ENCODE measurements around the gene HSD3B7. TPM values are rescaled to one million over a fixed set of nuclear protein-coding genes. Genes with fewer than 3 reads are reported as not detected.
A peak's percentile ranks its signal among the peaks of the same experiment; 100 is the strongest.

Gene HSD3B7
- total RNA-seq, 5 donors from 2014 or later (not counting 1 experiment from before 2014, with no cell fraction given) = 0.33 to 3.5 (median 1.3) TPM

DNA sequence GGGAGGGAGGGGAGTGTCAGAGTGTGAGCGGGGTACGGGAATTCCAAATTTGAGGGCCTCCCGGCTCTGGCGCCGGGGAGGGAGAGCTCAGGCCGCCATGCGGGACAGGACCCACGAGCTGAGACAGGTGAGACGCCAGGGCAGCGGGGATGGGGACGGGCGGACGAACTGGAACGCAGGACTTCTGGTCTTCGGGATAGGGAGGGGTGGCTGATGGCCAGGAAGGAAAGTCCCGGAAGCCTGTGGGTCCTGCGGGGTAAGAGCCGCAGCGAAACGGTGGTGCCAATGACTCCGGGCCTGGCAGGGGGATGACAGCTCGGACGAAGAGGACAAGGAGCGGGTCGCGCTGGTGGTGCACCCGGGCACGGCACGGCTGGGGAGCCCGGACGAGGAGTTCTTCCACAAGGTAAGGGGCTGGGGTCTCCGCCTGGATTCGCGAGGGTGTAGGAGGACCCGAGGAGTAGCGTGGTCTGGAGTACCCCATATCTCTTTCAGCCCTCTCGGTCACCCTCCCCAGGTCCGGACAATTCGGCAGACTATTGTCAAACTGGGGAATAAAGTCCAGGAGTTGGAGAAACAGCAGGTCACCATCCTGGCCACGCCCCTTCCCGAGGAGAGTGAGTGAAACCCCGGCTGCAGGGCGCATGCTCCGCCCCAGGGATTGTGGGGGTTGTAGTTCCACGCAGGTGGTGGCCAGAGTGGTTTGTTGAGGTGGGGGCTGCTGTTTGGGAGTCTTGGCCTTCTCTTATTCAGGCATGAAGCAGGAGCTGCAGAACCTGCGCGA is 48.9 kb downstream of the HSD3B7 start:
- ATAC-seq (replicated peaks in 1 of 4) = peak; percentile 44 to 60 (median 56)
- Histone ChIP-seq H3K4me3 (ENCODE audit: control insufficient read depth in 1 of 2, extremely low read depth in 1 of 2, low read length in 1 of 2) (peak overlapping the region; percentile 74 to 78), H3K27me3 (replicated peaks in 1 of 2; ENCODE audit: control insufficient read depth in 2 of 2, extremely low read depth in 1 of 2, insufficient read depth in 2 of 2, low read length in 1 of 2) (no peaks in the 10 kb centered on the region), H3K36me3 (ENCODE audit: control insufficient read depth in 2 of 2, extremely low read depth in 1 of 2, insufficient read depth in 1 of 2, low read length in 1 of 2) (peaks cover 10 to 32% of the 10 kb centered on the region in 2 donors), H3K4me1 (ENCODE audit: control insufficient read depth in 1 of 2, extremely low read depth in 1 of 2, insufficient read depth in 2 of 2, low read length in 2 of 2) (peaks cover 0 to 23% of the 10 kb centered on the region in 2 experiments), H3K27ac (ENCODE audit: low read length) (peak overlapping the region; percentile 98), H3K9me3 (no peaks in the 10 kb centered on the region)
- H3K9me3 Mint-ChIP-seq = no peaks in the 10 kb centered on the region
- peaks cover 22% of the 10 kb centered on the region for H3K36me3 Mint-ChIP-seq
- H3K27me3 Mint-ChIP-seq = no peaks in the 10 kb centered on the region
- 1% methylated on average over 39 of the region's 47 CpGs for WGBS (ENCODE audit: insufficient coverage)
- H3K4me3 Mint-ChIP-seq = peak overlapping the region; percentile 85 to 97 (median 94)
- CTCF ChIA-PET = interaction anchor here in 1 of 2 donors (0.8 to 1.8 kb wide), 3 partner anchors 40 to 426 kb away, joined by 3 to 4 read pairs (median 4); partner anchors contain the start of genes ARMC5, ZNF646 and ZNF668
- peaks cover 23 to 29% (median 26%) of the 10 kb centered on the region in 3 donors for H3K4me1 Mint-ChIP-seq
- peak; percentile 69 to 92 (median 82) for DNase-seq
- peak overlapping the region; percentile 88 to 94 for H3K27ac Mint-ChIP-seq
- POLR2A ChIA-PET = no interaction called here

DNA sequence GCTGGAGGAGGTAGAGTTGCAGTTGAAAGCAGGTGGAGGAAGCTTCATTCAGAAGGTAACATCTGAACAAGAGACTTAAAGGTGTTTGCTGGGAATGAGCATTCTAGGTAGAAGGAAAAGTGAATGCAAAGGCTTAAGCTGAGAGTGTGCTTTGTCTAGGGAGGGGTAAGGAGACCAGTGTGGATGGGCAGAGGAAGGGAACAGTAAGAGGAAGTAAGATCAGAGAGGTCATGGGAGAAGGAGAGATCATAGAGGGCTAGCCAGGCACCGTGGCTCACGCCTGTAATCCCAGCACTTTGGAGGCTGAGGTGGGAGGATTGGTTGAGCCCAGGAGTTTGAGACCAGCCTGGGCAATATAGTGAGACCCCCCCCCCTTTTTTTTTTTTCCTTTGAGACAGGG is 51.7 kb downstream of the HSD3B7 start:
- WGBS (ENCODE audit: insufficient coverage) = no CpG with 5 or more reads among the region's 2 CpGs
- Histone ChIP-seq H3K4me3 (ENCODE audit: control insufficient read depth in 1 of 2, extremely low read depth in 1 of 2, low read length in 1 of 2) (no peak overlapping the region), H3K4me1 (ENCODE audit: control insufficient read depth in 1 of 2, extremely low read depth in 1 of 2, insufficient read depth in 2 of 2, low read length in 2 of 2) (peaks cover 0 to 23% of the 10 kb centered on the region in 2 experiments), H3K27me3 (replicated peaks in 1 of 2; ENCODE audit: control insufficient read depth in 2 of 2, extremely low read depth in 1 of 2, insufficient read depth in 2 of 2, low read length in 1 of 2) (no peaks in the 10 kb centered on the region), H3K9me3 (no peaks in the 10 kb centered on the region), H3K36me3 (ENCODE audit: control insufficient read depth in 2 of 2, extremely low read depth in 1 of 2, insufficient read depth in 1 of 2, low read length in 1 of 2) (peaks cover 10 to 53% of the 10 kb centered on the region in 2 donors), H3K27ac (ENCODE audit: low read length) (no peak overlapping the region)
- Mint-ChIP-seq H3K27me3 (no peaks in the 10 kb centered on the region), H3K27ac (no peak overlapping the region), H3K4me1 (peaks cover 22 to 29% (median 25%) of the 10 kb centered on the region in 3 donors), H3K9me3 (no peaks in the 10 kb centered on the region), H3K4me3 (no peak overlapping the region), H3K36me3 (peaks cover 30% of the 10 kb centered on the region)
- ChIA-PET CTCF (no interaction called here), POLR2A (interaction anchor here in 1 of 2 donors (0.5 kb wide), 1 partner anchor 289 kb away, joined by 3 read pairs; the partner anchor contains the start of gene PHKG2)
- ATAC-seq (replicated peaks in 1 of 4) (no peak), DNase-seq (no peak)

Other genes with a start within 250 kb of the HSD3B7 start
- gene PHKG2, start 236.8 kb upstream of the HSD3B7 start, total RNA-seq = 10 to 100 TPM; 36.4 to 57.8 (median 48.9) TPM
- 1 to 10 TPM; 1.3 to 3.1 (median 2.7) TPM for gene CFAP119, start 223.1 kb upstream of the HSD3B7 start, total RNA-seq
- 100 to 1,000 TPM in 1 of 5 donors, 10 to 100 TPM in 4; 55.7 to 106 (median 95.9) TPM for gene RNF40, start 222.9 kb upstream of the HSD3B7 start, total RNA-seq
- gene ZNF629, start 198.0 kb upstream of the HSD3B7 start, total RNA-seq = 1 to 10 TPM; 2.4 to 7.6 (median 4.4) TPM
- gene BCL7C, start 91.1 kb upstream of the HSD3B7 start, total RNA-seq = 10 to 100 TPM; 21.0 to 31.9 (median 26.9) TPM
- gene CTF1, start 88.6 kb upstream of the HSD3B7 start, total RNA-seq = under 1 TPM in 3 of 5 donors, not detected in 2; 0.38 to 0.47 (median 0.39) TPM
- gene FBXL19, start 61.6 kb upstream of the HSD3B7 start, total RNA-seq = 10 to 100 TPM; 11.5 to 22.0 (median 18.1) TPM
- 10 to 100 TPM in 3 of 5 donors, 1 to 10 TPM in 2; 6.6 to 22.3 (median 20.8) TPM for gene ORAI3, start 36.1 kb upstream of the HSD3B7 start, total RNA-seq
- gene SETD1A, start 27.5 kb upstream of the HSD3B7 start, total RNA-seq = 10 to 100 TPM; 34.6 to 43.6 (median 38.2) TPM
- 1 to 10 TPM; 2.3 to 3.9 (median 3.4) TPM for gene STX1B, start 25.4 kb downstream of the HSD3B7 start, total RNA-seq
- 100 to 1,000 TPM in 2 of 5 donors, 10 to 100 TPM in 3; 73.9 to 110 (median 94.6) TPM for gene STX4, start 48.4 kb downstream of the HSD3B7 start, total RNA-seq
- gene ZNF668, start 89.0 kb downstream of the HSD3B7 start, total RNA-seq = 10 to 100 TPM; 12.3 to 14.4 (median 14.3) TPM
- 10 to 100 TPM; 21.1 to 47.7 (median 44.1) TPM for gene ZNF646, start 89.2 kb downstream of the HSD3B7 start, total RNA-seq
- 10 to 100 TPM in 3 of 5 donors, 1 to 10 TPM in 2; 4.5 to 15.3 (median 13.1) TPM for gene PRSS53, start 103.7 kb downstream of the HSD3B7 start, total RNA-seq
- gene VKORC1, start 109.6 kb downstream of the HSD3B7 start, total RNA-seq = 10 to 100 TPM; 31.8 to 66.4 (median 56.9) TPM
- 10 to 100 TPM in 3 of 5 donors, 1 to 10 TPM in 2; 7.6 to 21.3 (median 19.3) TPM for gene BCKDK, start 123.2 kb downstream of the HSD3B7 start, total RNA-seq
- 100 to 1,000 TPM in 3 of 5 donors, 10 to 100 TPM in 2; 92.3 to 122 (median 102) TPM for gene KAT8, start 132.5 kb downstream of the HSD3B7 start, total RNA-seq
- gene PRSS8, start 150.5 kb downstream of the HSD3B7 start, total RNA-seq = 1 to 10 TPM in 1 of 5 donors, under 1 TPM in 2, not detected in 2; 0.43 to 1.1 (median 0.55) TPM
- gene PRSS36, start 164.9 kb downstream of the HSD3B7 start, total RNA-seq = 1 to 10 TPM in 4 of 5 donors, under 1 TPM in 1; 0.42 to 1.2 (median 1.1) TPM
- gene FUS, start 194.9 kb downstream of the HSD3B7 start, total RNA-seq = 100 to 1,000 TPM; 410 to 963 (median 434) TPM
- gene PYCARD, start 217.6 kb downstream of the HSD3B7 start, total RNA-seq = 10 to 100 TPM; 16.1 to 40.3 (median 33.4) TPM
- gene TRIM72, start 228.9 kb downstream of the HSD3B7 start, total RNA-seq = under 1 TPM in 3 of 5 donors, not detected in 2; 0.03 to 0.09 (median 0.09) TPM
- not detected for gene PYDC1, start 231.9 kb downstream of the HSD3B7 start, total RNA-seq

All from T-cell (primary cell).